GM19239 (cell line): ENCODE measurements around the gene COPS9.

ENCODE experiments used
- DNase-seq: peaks from one replicate; pipeline ENCODE4 v3.0.0; 2011; ENCODE audit warnings: low spot score; ENCODE audit not compliant: insufficient read length
- FAIRE-seq: peaks from 2 replicates; lab custom pipeline; 2011; peaks lifted over from hg19 to GRCh38; lab: Jason Lieb, UNC

COPS9 gene

GRCh38 chr2:240153418-240153817 is 17.3 kb upstream of the COPS9 start:
- FAIRE-seq (no peak), DNase-seq (no peak)

GRCh38 chr2:240151477-240152031 is 15.4 kb upstream of the COPS9 start:
- DNase-seq (no peak), FAIRE-seq (no peak)

DNA sequence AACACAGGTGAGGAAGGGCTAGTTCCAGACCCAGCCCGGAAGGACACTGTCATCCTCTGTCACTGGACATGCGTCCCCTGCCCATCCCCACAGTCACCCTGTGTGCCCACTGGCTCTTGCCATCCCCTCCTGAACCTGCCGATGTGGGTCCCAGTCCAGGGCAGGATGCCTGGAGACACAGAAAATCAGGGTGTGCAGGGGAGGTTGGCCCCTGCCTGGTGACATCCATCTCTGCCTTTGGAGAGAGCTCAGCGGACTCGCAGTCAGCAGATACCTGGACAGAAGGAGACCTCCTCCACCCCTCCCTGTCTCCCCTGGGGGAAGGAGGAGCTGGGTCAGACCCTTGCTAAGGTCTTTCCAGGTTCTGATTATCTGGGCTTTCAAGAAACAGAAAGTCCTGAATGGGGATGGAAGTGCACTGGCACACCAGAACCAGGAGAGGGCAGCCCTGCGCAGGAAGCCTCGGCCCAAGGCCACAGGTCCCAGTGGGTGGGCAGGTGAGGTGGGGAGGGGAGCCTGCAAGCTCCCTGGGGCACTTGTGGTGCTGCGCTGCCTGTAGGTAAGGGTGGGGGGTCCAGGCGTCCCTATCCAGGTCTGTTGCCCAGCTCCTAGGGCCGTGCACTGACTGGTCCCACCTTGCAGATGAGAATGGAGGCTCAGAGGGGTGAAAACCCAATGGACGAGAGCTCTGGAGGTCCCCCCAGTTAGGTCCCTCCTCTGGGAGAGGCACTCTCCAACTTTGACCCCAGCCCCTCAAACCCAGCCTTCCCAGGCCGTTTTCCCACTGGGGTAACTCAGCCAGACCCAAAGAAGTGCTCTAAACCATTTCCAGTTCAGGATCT is 14.1 kb upstream of the COPS9 start:
- DNase-seq (peak; percentile 69), FAIRE-seq (no peak)

GRCh38 chr2:240147911-240148587 is 11.9 kb upstream of the COPS9 start:
- DNase-seq (no peak), FAIRE-seq (no peak)

DNA sequence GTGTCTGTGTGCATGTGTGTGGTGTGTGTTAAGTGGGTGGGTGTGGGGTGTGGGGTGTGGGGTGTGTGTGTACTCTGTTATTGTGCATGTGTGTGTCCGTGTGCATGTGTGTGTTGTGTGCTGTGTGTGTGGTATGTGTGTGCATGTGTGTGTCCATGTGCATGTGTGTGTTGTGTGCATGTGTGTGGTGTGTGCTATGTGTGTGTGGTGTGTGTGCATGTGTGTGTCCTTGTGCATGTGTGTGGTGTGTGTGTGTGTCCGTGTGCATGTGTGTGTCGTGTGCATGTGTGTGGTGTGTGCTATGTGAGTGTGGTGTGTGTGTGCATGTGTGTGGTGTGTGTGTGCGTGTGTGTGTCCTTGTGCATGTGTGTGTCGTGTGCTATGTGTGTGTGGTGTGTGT is 11.3 kb upstream of the COPS9 start:
- no peak for DNase-seq
- FAIRE-seq: no peak

- DNase-seq (no peak), FAIRE-seq (no peak)
Measured at GRCh38 chr2:240146627-240147278, 10.6 kb upstream of the COPS9 start.

DNA sequence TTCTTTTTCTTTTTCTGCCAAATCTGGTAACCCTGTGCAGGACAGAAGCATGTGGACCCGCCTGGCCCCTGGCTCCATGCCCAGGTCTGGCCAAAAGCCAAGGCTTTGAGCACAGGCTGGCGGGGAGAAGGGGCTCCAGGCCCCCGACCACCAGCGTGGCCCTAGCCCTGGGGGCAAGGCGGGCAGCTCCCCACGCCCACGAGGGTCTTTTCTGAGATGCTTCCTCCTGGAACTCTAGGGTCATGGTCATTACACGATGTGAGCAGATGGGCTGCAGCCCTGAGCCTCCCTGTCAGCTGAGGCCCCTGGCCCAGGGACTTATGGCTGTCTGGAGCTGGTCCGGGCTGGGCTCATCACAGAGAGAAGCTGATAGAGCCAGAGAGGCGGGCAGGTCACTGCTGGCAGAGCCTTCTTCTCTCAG is 10.0 kb upstream of the COPS9 start:
- DNase-seq (no peak), FAIRE-seq (no peak)

DNA sequence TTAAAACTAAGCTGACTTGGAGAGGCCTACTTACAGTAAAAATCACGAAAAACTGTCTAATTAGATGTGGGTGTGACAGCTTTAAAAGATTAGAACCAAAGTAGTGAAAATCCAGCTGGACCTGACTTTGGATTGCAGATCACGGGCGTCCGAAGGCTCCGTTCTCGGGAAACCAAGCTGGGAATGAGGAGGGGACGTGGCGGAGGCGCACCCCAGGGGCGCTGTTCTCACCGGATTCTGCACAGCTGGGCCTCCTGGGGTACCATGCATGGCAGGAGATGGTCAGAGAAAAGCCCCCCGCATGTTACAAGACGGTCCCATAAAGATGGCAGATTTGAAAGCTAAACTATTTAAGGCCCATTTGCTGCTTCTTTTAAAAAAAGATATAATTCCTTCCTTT is 9.4 kb upstream of the COPS9 start:
- no peak for FAIRE-seq

DNA sequence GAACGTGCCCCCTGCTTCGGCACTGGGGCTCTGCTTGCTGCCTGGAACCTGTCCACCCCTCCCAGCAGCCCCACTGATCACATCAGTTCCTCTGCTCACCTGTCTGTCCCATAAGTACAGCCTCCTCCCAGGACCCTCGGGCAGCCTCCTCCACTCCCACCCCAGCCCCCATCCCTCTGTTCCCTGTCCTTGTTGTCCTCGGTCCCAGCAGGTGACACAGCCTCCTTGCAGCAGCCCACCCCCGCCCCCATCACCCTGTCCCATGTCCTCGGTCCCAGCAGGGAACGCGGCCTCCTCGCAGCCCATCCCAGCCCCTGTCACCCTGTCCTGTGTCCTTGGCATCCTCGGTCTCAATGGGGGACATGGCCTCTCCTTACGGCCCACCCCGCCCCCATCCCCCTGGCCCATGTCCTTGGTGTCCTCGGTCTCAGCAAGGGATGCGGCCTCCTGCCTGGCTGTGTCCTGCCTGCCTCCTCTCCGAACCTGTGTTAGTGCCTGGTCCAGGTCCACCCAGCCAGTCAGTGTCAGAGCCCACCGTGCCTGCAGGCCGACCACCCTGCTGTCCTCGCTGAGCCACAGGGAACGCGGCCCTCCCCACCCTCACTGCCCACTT is 8.7 kb upstream of the COPS9 start:
- DNase-seq (no peak), FAIRE-seq (no peak)

More for the DNA sequence above, 9.4 kb upstream of the COPS9 start:
- no peak for DNase-seq

- DNase-seq (peak; percentile 90), FAIRE-seq (peak; percentile 74)
Measured at GRCh38 chr2:240143801-240144648, 7.9 kb upstream of the COPS9 start.

- FAIRE-seq: no peak
- no peak for DNase-seq
Measured at GRCh38 chr2:240143276-240143675, 7.2 kb upstream of the COPS9 start.

DNA sequence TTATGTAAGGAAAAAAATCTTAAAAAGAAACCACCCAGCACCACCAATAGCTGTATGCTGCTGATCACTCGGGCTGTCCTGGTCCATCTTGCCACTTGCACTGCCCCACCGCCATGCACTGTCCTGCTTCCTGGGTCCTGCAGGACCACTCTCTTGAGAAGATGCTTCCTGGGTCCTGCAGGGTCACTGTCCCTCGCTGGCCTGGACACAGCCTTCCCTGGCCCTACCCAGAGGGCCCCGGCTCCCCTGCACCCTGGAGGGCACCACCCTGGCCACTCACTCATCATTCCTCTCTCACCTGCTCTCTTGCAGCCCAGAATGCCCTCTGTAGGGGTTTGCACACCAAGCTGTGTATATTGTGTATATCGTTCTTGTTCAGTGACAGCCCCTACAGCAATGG is 6.8 kb upstream of the COPS9 start:
- FAIRE-seq: no peak
- DNase-seq: no peak

- no peak for FAIRE-seq
- no peak for DNase-seq
Measured at GRCh38 chr2:240142256-240142775, 6.2 kb upstream of the COPS9 start.

GRCh38 chr2:240141736-240142135 is 5.6 kb upstream of the COPS9 start:
- no peak for FAIRE-seq
- no peak for DNase-seq

DNA sequence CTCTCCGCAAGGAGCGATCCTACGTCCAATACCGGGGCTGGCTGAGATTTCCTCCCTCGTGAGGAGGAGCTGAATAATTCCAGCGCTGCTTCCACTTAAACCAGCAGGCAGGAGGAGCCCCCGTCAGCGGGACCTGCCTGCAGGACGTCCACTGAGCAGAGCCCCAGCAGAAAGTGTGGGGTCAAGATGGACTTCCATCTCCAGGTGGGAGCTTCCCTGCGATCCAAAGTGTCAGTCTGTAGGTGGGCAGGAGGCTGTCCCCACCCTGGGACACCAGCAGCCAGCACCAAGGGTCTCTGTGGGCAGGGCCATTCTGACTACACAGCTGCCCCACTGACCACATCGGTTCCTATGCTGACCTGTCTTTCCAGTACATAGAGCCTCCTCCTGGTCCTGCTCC is 4.8 kb upstream of the COPS9 start:
- FAIRE-seq (no peak), DNase-seq (no peak)

DNA sequence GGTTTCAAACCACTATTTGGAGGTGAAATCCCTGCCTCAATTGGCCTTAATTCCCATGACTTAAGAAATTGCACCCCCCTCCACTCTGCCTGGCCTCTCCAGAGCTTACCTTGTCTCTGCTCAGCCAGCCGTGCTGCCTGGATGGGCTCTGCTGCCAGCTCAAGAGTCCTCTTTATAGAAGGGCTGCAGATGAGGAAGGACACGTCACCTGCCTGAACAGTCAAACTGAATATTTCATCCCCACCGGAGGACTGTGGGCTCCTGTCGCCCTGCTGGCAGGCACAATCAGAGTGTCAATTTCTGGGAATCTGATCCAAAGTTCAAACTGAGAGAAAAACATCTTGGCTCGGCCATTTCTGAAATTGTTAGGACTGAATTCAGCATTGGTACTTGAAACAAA is 4.4 kb upstream of the COPS9 start, which contains the start of gene OTOS:
TSS of gene OTOS (minus strand) at position 148 of the 400 bp plus-strand sequence. CDS start 332 bp downstream, outside the sequence.
- FAIRE-seq: no peak
- no peak for DNase-seq

DNA sequence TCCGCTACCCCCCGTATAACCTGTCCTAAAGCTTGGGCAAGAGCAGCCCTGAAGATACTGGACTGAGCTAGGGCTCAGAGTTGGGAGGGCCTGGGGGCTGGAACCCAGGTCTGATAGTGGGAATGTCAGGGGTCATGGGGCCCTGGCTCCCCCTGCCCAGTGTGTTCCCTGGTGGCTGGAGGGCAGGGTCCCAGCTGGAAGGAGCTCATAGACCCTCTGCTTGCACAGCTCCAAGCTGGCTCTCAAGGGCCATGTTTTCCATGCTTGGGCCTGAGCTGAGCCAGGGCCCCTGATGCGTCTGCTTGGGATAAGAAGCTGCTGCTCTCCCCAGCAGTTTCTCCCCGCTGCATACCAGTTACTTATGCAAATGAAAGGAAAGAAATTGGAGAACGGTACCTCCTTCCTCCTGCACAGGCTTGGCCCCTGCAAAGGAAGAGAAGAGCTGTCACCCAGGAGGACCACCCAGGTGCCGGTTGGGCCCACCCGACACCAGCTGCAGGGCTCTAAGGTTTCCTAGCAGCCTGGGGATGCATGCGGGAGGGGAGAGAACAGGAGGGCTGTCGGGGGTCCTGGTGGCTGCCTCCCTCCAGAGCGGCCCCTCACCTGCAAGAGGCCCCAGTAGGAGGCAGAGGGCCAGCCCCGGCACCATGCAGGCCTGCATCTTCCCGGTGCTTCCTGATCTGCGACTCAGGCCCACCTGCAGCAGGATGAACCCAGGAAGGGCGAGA is 3.7 kb upstream of the COPS9 start:
- no peak for FAIRE-seq
- DNase-seq: no peak

GRCh38 chr2:240139011-240139441 is 2.9 kb upstream of the COPS9 start:
- DNase-seq (no peak), FAIRE-seq (no peak)
